Activated T-cell treated with anti-CD3 and anti-CD28 coated beads for 1 hour (primary cell): Measurements from ENCODE around the gene ACAA2.
"Not testable (repeated sequence)": the region's sequence is repeated elsewhere in the genome, so short reads cannot be mapped to it uniquely, and the experiment has no call there.

Source experiments
- DNase-seq: peaks from one replicate; pipeline ENCODE4 v3.0.0-alpha.2; 2020; ENCODE audit warnings: low read depth

Gene ACAA2

GRCh38 chr18:49812286-49813068 lies 856 bp downstream of the ACAA2 start:
- DNase-seq = no peak

- no peak for DNase-seq
Measured at GRCh38 chr18:49811151-49811938, 2.0 kb downstream of the ACAA2 start.

- DNase-seq = not testable (repeated sequence)
Measured at GRCh38 chr18:49808553-49809191, 4.7 kb downstream of the ACAA2 start.

GRCh38 chr18:49804096-49804495 lies 9.2 kb downstream of the ACAA2 start:
- no peak for DNase-seq

- DNase-seq = no peak
Measured at GRCh38 chr18:49802623-49803022, 10.7 kb downstream of the ACAA2 start.

- not testable (repeated sequence) for DNase-seq
Measured at GRCh38 chr18:49800491-49800890, 12.8 kb downstream of the ACAA2 start.

GRCh38 chr18:49799806-49800205 lies 13.5 kb downstream of the ACAA2 start:
- DNase-seq = not testable (repeated sequence)

- DNase-seq = no peak
Measured at GRCh38 chr18:49798001-49798400, 15.3 kb downstream of the ACAA2 start.

- no peak for DNase-seq
Measured at GRCh38 chr18:49795612-49796552, 17.5 kb downstream of the ACAA2 start.

GRCh38 chr18:49794743-49795142 lies 18.6 kb downstream of the ACAA2 start:
- DNase-seq = no peak

GRCh38 chr18:49789560-49790134 lies 23.7 kb downstream of the ACAA2 start:
- not testable (repeated sequence) for DNase-seq

GRCh38 chr18:49788327-49788898 lies 24.9 kb downstream of the ACAA2 start:
- no peak for DNase-seq

- DNase-seq = no peak
Measured at GRCh38 chr18:49786019-49786720, 27.2 kb downstream of the ACAA2 start.

- no peak for DNase-seq
Measured at GRCh38 chr18:49784427-49785185, 28.7 kb downstream of the ACAA2 start.

- not testable (repeated sequence) for DNase-seq
Measured at GRCh38 chr18:49783631-49784030, 29.7 kb downstream of the ACAA2 start.

- no peak for DNase-seq
Measured at GRCh38 chr18:49778826-49779465, 34.4 kb downstream of the ACAA2 start.

- DNase-seq = no peak
Measured at GRCh38 chr18:49769047-49769728, 44.1 kb downstream of the ACAA2 start.

- no peak for DNase-seq
Measured at GRCh38 chr18:49768051-49768391, 45.3 kb downstream of the ACAA2 start.
